Measurements from ENCODE around the gene UQCRHL.

DNA sequence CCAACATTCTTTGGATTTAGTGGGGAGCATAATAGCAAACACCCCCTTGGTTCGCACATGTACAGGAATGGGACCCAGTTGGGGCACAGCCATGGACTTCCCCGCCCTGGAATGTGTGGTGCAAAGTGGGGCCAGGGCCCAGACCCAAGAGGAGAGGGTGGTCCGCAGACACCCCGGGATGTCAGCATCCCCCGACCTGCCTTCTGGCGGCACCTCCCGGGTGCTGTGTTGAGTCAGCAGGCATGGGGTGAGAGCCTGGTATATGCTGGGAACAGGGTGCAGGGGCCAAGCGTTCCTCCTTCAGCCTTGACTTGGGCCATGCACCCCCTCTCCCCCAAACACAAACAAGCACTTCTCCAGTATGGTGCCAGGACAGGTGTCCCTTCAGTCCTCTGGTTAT is 21.8 kb downstream of the UQCRHL start:
- TF ChIP-seq, protein P1, sequence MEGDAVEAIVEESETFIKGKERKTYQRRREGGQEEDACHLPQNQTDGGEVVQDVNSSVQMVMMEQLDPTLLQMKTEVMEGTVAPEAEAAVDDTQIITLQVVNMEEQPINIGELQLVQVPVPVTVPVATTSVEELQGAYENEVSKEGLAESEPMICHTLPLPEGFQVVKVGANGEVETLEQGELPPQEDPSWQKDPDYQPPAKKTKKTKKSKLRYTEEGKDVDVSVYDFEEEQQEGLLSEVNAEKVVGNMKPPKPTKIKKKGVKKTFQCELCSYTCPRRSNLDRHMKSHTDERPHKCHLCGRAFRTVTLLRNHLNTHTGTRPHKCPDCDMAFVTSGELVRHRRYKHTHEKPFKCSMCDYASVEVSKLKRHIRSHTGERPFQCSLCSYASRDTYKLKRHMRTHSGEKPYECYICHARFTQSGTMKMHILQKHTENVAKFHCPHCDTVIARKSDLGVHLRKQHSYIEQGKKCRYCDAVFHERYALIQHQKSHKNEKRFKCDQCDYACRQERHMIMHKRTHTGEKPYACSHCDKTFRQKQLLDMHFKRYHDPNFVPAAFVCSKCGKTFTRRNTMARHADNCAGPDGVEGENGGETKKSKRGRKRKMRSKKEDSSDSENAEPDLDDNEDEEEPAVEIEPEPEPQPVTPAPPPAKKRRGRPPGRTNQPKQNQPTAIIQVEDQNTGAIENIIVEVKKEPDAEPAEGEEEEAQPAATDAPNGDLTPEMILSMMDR (IDR thresholded peaks at IDR 0.05; ENCODE audit: low read depth, low read length): no peak
- TF ChIP-seq EZH2phosphoT487 (IDR thresholded peaks at IDR 0.05; ENCODE audit: low read depth): no peak
